NCI-H1105 treated with DMSO at 0.1 percent for 48 hours (cell line): ENCODE results near the gene HFE.
"Not testable (repeated sequence)": the region's sequence is repeated elsewhere in the genome, so short reads cannot be mapped to it uniquely, and the experiment has no call there.

Experiments
- DNase-seq: peaks from one replicate; lab custom pipeline; 2025; lab: John Stamatoyannopoulos, UW

HFE gene

GRCh38 chr6:26059941-26060340 is 27.3 kb upstream of the HFE start:
- no peak for DNase-seq

- peak; percentile 30 for DNase-seq
Observed at GRCh38 chr6:26064619-26065257, 22.5 kb upstream of the HFE start.

DNA sequence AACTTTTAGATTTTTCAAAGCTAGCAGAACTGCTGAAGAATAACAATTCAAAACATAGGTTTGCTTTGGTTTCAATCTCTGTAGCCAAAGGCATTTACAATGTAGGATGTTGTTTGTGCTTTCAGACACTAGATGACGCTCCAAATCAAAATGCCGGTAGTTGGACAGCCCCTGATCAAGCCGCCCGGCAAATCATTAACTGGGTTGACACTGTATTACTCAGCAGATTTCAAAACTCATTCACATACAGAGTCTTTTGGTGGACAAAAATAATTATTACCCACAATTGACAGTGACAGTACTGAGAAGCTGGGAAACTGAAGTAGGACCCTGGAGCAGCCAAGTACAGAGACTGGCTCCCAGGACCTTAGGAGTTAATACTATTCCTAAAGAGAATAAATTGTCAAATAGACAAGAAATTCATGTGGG is 21.3 kb upstream of the HFE start:
- peak; percentile 73 for DNase-seq

DNA sequence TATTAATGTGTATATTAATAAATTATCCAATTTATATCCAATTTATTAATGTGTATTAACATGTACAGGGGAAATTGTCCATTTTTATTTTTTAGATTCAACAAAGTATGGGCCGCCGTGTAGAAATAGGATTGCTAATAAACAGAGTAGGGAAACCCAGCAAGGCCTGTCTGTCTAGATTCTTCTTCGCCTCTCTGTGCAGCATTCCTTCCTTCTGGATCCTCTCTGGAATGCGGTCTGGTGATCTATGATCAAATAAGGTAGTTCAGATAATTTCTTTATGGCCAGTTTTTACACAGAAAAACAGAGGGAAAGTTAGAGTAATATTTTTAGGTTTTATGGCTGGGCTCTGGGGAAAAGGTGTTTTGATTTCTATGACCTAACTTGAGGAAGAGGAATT is 19.9 kb upstream of the HFE start:
- DNase-seq: no peak

GRCh38 chr6:26068036-26068435 is 19.2 kb upstream of the HFE start:
- no peak for DNase-seq

GRCh38 chr6:26071135-26071534 is 16.1 kb upstream of the HFE start:
- no peak for DNase-seq

GRCh38 chr6:26075063-26075717 is 12.0 kb upstream of the HFE start:
- DNase-seq: no peak

DNA sequence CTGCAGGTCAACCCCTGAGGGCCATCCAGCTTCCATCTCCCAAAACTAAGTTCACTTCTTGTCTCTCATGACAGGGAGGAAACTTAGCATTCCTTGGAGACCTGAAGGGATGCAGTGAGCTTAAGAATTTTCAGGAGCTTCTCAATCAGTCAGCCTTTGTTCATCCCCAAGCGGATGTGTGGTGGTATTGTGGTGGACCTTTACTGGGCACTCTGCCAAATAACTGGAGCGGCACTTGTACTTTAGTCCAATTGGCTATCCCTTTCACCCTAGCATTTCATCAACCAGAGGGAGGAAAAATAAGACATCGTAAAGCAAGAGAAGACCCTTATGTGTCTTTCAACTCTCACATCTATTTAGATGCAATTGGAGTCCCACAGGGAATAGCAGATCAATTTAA is 9.2 kb upstream of the HFE start:
- DNase-seq: not testable (repeated sequence)

- DNase-seq: not testable (repeated sequence)
Observed at GRCh38 chr6:26081096-26081495, 6.1 kb upstream of the HFE start.

- DNase-seq: no peak
Observed at GRCh38 chr6:26086211-26086610, 1.0 kb upstream of the HFE start.

DNA sequence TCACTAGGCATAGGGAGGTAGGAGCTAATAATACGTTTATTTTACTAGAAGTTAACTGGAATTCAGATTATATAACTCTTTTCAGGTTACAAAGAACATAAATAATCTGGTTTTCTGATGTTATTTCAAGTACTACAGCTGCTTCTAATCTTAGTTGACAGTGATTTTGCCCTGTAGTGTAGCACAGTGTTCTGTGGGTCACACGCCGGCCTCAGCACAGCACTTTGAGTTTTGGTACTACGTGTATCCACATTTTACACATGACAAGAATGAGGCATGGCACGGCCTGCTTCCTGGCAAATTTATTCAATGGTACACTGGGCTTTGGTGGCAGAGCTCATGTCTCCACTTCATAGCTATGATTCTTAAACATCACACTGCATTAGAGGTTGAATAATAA is 1.1 kb downstream of the HFE start:
- DNase-seq: no peak

DNA sequence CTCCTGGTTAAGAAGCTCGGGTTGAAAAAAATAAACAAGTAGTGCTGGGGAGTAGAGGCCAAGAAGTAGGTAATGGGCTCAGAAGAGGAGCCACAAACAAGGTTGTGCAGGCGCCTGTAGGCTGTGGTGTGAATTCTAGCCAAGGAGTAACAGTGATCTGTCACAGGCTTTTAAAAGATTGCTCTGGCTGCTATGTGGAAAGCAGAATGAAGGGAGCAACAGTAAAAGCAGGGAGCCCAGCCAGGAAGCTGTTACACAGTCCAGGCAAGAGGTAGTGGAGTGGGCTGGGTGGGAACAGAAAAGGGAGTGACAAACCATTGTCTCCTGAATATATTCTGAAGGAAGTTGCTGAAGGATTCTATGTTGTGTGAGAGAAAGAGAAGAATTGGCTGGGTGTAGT is 2.0 kb downstream of the HFE start:
- DNase-seq: no peak

- no peak for DNase-seq
Observed at GRCh38 chr6:26092443-26092842, 5.2 kb downstream of the HFE start.

GRCh38 chr6:26094036-26094435 is 6.8 kb downstream of the HFE start:
- no peak for DNase-seq

- DNase-seq: peak; percentile 71
Observed at GRCh38 chr6:26097268-26097875, 10.1 kb downstream of the HFE start.

- DNase-seq: no peak
Observed at GRCh38 chr6:26103141-26103769, 16.0 kb downstream of the HFE start.

- DNase-seq: no peak
Observed at GRCh38 chr6:26103770-26104456, 16.7 kb downstream of the HFE start.

DNA sequence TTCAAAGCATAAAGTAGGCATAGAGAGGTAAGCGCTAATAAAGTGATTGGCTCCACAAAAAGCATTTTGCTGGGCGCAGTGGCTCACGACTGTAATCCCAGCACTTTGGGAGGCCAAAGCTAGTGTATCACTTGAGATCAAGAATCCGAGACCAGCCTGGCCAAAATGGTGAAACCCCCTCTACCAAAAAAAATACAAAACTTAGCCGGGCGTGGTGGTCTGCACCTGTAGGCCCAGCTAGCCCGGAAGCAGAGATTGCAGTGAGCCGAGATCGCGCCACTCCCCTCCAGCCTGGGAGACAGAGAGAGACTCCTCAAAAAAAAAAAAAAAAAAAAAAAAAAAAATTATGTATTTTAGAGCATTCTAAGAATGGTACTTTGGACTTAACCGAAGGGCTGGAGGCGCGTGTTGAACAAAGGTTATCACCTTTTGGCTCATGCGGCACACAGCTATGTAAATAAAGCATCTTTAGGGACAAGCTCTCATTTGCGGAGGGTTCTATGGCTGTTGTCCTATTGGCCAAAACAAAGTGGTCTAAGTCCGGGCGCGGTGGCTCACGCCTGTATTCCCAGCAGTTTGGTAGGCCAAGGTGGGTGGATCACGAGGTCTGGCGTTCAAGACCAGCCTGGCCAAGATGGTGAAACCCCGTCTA is 17.4 kb downstream of the HFE start:
- no peak for DNase-seq

DNA sequence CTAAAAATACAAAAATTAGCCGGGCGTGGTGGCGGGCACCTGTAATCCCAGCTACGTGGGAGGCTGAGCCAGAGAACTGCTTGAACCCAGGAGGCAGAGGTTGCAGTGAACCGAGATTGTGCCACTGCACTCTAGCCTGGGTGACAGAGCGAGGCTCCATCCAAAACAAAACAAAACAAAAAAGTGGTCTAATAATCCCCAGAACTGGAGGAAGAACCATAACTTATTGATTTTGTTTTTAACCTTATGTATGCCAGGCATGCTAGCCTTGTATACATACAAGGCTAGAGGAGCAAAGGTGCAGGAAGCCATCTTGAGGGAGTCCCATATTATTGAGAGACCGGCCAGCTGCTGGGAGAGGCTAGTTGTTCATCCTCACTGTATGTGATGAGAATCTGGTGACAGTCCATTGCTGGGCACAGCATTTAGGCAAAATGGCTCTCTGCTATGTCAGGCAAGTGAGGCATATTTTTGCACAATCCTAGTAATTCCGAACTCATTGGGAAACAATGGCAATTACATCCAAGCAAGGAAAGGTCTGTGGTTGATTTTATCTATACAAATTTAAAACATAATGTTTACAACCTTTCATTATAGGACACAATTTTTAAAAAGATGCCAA is 18.0 kb downstream of the HFE start:
- DNase-seq: no peak

- DNase-seq: no peak
Observed at GRCh38 chr6:26105842-26106241, 18.6 kb downstream of the HFE start.

DNA sequence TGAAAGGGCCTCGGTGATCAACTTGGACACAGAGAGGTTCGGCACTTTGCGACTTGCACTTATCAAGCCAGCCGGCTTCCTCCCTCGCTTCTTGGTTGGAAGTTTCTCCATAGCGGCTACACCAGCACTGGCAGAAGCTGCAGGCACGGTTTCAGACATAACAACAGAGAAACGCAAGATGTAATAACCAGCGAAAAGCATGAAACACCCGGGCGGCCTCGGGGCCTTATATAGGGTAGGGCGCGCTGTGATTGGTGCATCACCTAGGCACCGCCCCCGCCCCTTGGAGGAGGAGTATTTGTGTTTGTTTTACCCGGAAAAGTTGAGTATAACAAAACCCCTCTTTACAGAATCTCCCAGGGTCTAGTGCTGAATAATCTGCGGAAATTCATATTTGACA is 20.7 kb downstream of the HFE start:
- DNase-seq: no peak

DNA sequence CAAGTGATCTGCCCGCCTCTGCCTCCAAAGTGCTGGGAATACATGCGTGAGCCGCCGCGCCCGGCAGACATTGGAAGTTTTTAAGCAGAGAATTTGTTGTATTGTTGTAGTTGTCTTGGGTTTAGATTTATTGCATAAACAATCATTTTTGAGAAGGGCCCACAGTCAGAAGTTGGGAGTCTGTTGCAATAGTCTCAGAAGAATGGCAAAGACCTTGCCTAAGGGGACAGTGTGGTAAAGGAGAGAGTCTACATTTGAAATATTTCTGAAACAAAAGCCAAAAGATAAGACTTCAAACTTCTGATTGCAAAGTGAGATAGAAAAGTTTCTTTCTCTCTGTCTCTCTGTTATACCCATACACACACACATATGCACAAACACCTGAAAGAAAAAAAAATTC is 22.5 kb downstream of the HFE start:
- DNase-seq: no peak
